NCI-H510A (cell line): ENCODE measurements around the gene ARPC3.
A peak's percentile ranks its signal among the peaks of the same experiment; 100 is the strongest.
"Not testable (repeated sequence)": the region's sequence is repeated elsewhere in the genome, so short reads cannot be mapped to it uniquely, and the experiment has no call there.

Experiments
- DNase-seq: peaks from one replicate; lab custom pipeline; 2025; lab: John Stamatoyannopoulos, UW

The ARPC3 gene

DNA sequence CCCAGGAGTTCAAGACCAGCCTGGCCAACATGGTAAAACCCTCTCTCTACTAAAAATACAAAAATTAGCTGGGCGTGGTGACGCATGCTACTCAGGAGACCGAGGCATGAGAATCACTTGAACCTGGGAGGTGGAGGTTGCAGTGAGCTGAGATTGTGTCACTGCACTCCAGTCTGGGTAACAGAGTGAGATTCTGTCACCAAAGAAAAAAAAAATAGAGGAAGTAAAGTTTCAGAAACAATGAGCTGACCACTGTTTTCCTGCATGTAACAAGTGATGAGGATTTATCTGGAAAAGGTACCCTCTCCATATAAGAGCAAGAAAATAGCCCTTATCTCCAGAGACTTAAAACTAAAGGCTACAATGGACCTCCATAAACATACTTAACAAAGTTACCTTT, 33.0 kb downstream of the ARPC3 start:
- DNase-seq: not testable (repeated sequence)

DNA sequence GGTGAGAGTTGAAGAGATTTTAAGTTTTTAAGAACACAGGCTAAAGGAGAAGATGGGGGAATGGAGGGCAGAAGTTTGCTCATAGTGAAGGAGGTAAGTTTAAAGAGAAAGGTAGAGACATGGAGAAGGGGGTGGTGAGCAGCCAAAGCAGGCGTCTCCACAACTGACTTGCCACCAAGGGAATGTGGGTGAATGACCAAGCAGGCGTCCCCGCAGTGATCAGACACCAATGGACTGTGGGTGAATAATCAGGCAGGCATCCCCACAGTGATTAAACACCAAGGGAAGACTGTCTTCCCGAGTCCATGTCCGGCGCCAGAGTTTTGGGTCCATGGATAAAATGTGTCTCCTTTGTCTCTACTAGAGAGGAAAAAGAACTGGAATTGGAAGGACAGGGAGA, 40.1 kb downstream of the ARPC3 start:
- not testable (repeated sequence) for DNase-seq

DNA sequence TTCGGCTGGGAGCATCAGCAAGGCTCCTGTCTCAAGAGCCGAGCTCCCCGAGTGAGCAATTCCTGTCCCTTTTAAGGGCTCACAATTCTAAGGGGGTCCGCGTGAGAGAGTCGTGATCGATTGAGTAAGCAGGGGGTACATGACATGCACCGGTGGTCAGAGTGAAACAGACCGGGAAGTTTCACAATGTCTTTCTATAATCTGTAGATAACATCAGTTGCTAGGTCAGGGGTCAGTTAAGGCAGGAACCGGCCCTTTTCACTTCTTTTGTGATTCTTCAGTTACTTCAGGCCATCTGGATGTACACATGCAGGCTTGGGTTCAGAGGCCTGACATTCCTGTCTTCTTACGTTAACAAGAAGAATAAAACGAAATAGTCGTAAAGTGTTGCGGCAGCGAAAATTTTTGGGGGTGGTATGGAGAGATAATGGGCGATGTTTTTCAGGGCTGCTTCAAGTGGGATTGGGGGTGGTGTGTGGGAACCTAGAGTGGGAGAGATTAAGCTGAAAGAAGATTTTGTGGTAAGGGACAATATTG, 44.9 kb downstream of the ARPC3 start:
- DNase-seq: not testable (repeated sequence)

DNA sequence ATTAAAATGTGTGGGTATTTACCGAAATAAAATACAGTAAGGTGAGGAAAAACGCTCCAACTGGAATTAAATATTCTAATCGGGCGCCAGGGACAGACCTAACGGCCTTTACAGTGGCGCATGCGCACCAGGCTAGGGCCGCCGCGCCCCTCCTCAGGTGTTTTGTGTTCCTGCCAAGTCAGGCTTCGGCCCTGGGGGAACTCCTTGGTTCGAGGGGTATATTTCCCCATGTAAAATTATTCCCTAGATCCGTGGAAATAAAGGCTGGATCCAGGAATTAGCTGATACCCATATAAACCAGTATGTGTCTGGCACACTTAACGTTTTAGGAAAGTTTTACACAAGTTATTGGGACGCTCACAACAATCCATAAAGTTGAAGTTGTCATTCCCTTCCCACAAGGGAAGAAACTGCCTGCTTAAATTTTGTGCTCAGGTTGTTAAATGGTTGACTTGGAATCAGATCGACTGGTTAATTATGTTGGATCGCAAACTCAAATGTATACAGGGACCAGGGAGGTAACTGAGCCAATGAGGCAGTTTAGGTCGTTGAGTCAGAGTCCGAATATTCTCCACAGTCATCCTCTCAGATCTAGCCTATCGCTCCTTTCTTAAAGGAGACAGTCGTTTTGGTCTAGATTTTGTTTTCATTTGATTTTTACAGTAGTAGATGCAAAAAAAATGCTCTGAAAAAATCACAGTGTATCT, 46.0 kb downstream of the ARPC3 start:
- DNase-seq: peak; percentile 72

DNA sequence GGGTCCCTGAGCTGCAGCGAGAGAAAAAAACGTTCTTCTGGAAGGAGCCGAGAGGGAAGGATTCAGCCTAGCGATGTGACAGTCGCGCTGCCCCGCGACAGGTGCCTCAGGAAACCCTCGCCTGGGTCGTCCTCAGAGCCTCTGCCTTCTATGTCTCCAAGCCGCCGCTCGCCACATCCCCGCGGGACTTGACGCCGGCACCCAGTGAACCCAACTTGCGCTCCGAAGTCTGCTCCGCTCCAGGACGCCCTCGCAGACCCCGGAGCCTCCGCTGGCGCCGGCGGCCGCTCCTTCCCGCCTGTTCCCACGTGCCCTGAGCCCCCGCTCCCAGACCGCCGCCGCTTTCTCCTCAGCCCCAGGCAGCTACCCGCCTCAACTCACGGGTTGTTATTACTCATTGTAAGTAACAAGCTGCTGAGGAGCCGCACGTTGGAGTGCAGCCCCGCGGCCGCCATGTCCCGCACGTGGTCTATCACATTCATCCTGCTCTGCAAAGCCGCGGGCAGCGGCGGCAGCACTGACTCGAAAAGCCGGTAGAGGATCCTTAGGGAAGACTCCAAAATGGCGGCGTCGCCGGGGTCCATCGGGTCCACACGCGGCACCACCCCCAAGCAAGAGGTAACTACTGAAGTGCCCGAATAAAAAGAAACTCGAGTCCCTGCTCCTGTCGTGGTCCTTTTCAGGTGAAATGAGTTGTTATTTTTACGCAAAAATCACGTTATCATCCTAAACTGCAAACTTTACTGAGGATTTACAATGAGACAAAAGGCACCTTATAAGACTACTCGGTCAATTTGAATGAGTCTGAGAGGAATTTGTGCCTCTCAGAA, 46.8 kb downstream of the ARPC3 start, which contains the start of gene ANAPC7:
Gene ANAPC7 (minus strand): TSS at position 563 of the 830 bp plus-strand sequence. CDS start 81 bp downstream, at position 482.
- DNase-seq: peak; percentile 83
